ENCODE data around the gene TRMU. TPM values are rescaled to one million over a fixed set of nuclear protein-coding genes. Genes with fewer than 3 reads are reported as not detected.
A peak's percentile ranks its signal among the peaks of the same experiment; 100 is the strongest.

The TRMU gene
- total and polyA plus RNA-seq, 2 experiments from 2014 or later: 48.3 to 70.4 TPM

GRCh38 chr22:46378426-46379065 is 43.0 kb downstream of the TRMU start:
- H3K9me2 ChIP-seq (ENCODE audit: insufficient read depth): no peaks in the 10 kb centered on the region
- no peak overlapping the region for H3K27ac Mint-ChIP-seq
- no peaks in the 10 kb centered on the region for H3K79me2 ChIP-seq (replicated peaks; ENCODE audit: insufficient read depth)
- H3K4me1 ChIP-seq (ENCODE audit: insufficient read depth): peaks cover 21% of the 10 kb centered on the region
- H3K4me3 ChIP-seq: no peak overlapping the region
- H3K36me3 Mint-ChIP-seq (ENCODE audit: low read depth): peaks cover 24% of the 10 kb centered on the region
- H3K36me3 ChIP-seq (ENCODE audit: insufficient read depth): no peaks in the 10 kb centered on the region
- DNase-seq (ENCODE audit: low spot score): no peak
- H4K20me1 ChIP-seq (replicated peaks; ENCODE audit: insufficient read depth): no peaks in the 10 kb centered on the region
- peaks cover 8% of the 10 kb centered on the region for H3K27me3 Mint-ChIP-seq (ENCODE audit: insufficient read depth, low read depth, poor library complexity)
- H3K27me3 ChIP-seq (ENCODE audit: insufficient read depth): no peaks in the 10 kb centered on the region
- H3K4me1 Mint-ChIP-seq: peaks cover 36% of the 10 kb centered on the region
- peak overlapping the region; percentile 42; the same call in 2 of the 3 replicates for H3K4me3 Mint-ChIP-seq
- TF ChIP-seq ETS1 (IDR thresholded peaks at IDR 0.05) (no peak), EZH2 (IDR thresholded peaks at IDR 0.05; ENCODE audit: low read depth, unreplicated experiment) (no peak), ZNF462 (CRISPR knock-in tag; IDR thresholded peaks at IDR 0.05) (no peak), ZNF331 (CRISPR knock-in tag; IDR thresholded peaks at IDR 0.05; ENCODE audit: low read depth) (no peak), POLR2AphosphoS5 (IDR thresholded peaks at IDR 0.05; ENCODE audit: low read depth) (no peak), STAT1 (IDR thresholded peaks at IDR 0.05; ENCODE audit: unreplicated experiment) (no peak), CTCF (conservative IDR thresholded peaks at IDR 0.05; ENCODE audit: low read depth in 2 of 2) (no peak)
- peak; percentile 12 for ATAC-seq
- no peaks in the 10 kb centered on the region; the same call in 2 of the 3 replicates for H3K9me3 Mint-ChIP-seq
- H3F3A ChIP-seq (replicated peaks; ENCODE audit: low read depth): 0 out of 2 replicates have a peak, but pooled peaks cover 5% of the 10 kb centered on the region
- no peak overlapping the region for H2AFZ ChIP-seq
- H3K4me2 ChIP-seq: peak overlapping the region; percentile 33; the same call in 1 of the 2 replicates
- 0 out of 2 replicates have a peak overlapping the region, but pooled peaks have one; percentile 55 for H3K27ac ChIP-seq (ENCODE audit: low read depth)

All from GM23338 (cell line).